ENCODE data around the gene CREB5. TPM values are rescaled to one million over a fixed set of nuclear protein-coding genes. Genes with fewer than 3 reads are reported as not detected.

Gene CREB5
- polyA plus RNA-seq, 1 experiment = 3.9 TPM

DNA sequence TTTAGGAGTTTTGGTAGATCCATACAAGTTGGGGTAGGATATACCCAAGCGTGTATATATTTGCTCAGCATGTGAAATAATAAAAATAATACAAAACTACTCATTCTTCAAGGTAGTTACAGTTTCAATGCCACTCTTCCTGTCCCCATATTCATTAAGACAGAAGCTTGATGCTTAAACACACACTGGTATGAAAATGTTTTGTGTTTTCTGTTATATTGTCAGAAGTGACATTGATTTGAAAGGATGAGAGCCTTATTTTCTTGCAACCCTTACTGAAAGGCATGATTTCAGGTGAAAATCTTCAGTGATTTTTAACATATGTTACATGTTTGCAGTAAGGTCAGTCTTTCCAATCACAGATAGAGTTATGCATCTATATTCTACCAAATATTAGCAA lies 312.2 kb downstream of the CREB5 start:
- ChIA-PET POLR2A (no interaction called here), CTCF (interaction anchor here (1.2 kb wide), 1 partner anchor 39 kb away, joined by 3 read pairs; no protein-coding TSS in a partner anchor)
- no peaks in the 10 kb centered on the region for H3K27me3 ChIP-seq (ENCODE audit: control insufficient read depth, insufficient read depth, low read length)
- DNase-seq (ENCODE audit: low read depth) = no peak
- no peak overlapping the region for H3K4me3 ChIP-seq (ENCODE audit: low read depth, low read length)
- TF ChIP-seq, protein P1, sequence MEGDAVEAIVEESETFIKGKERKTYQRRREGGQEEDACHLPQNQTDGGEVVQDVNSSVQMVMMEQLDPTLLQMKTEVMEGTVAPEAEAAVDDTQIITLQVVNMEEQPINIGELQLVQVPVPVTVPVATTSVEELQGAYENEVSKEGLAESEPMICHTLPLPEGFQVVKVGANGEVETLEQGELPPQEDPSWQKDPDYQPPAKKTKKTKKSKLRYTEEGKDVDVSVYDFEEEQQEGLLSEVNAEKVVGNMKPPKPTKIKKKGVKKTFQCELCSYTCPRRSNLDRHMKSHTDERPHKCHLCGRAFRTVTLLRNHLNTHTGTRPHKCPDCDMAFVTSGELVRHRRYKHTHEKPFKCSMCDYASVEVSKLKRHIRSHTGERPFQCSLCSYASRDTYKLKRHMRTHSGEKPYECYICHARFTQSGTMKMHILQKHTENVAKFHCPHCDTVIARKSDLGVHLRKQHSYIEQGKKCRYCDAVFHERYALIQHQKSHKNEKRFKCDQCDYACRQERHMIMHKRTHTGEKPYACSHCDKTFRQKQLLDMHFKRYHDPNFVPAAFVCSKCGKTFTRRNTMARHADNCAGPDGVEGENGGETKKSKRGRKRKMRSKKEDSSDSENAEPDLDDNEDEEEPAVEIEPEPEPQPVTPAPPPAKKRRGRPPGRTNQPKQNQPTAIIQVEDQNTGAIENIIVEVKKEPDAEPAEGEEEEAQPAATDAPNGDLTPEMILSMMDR (IDR thresholded peaks at IDR 0.05; ENCODE audit: insufficient read depth, low read depth, low read length) = no peak
- H3K36me3 ChIP-seq (ENCODE audit: control insufficient read depth, insufficient read depth, low read length) = no peaks in the 10 kb centered on the region

DNA sequence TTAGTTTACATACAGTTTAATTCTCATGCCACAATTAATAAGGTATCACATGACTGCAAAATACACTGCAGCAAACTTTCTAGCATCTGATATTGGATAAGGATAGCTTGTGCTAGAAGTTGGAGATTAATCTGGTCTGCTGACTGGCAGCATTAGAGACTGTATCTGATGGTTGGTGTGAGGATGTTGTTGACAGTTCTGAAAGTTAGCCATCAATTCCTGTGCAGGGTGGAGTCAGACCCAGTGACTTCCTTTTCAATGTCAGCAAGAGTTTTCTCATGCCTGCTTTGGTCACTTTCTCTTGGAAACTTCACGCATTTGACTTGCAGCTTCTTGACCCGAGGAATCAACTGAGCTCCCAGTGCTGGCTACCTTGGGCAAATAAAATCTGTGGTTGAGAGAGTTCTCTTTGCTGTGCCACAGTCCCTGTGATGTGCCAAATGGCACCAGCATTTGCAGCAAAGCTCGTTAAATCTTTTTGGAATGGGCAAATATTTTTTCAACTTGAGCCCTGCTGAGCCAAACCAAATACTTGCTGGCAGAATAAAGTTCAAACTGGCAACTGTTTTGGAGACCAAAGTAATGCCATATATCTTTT lies 312.8 kb downstream of the CREB5 start:
- Histone ChIP-seq H3K27me3 (ENCODE audit: control insufficient read depth, insufficient read depth, low read length) (no peaks in the 10 kb centered on the region), H3K4me3 (ENCODE audit: low read depth, low read length) (no peak overlapping the region), H3K36me3 (ENCODE audit: control insufficient read depth, insufficient read depth, low read length) (no peaks in the 10 kb centered on the region)
- CTCF ChIA-PET = interaction anchor here (1.2 kb wide), 1 partner anchor 130 kb away, joined by 3 read pairs; no protein-coding TSS in a partner anchor
- POLR2A ChIA-PET = no interaction called here
- DNase-seq (ENCODE audit: low read depth) = no peak
- TF ChIP-seq, protein P1 (IDR thresholded peaks at IDR 0.05; ENCODE audit: insufficient read depth, low read depth, low read length) = no peak

DNA sequence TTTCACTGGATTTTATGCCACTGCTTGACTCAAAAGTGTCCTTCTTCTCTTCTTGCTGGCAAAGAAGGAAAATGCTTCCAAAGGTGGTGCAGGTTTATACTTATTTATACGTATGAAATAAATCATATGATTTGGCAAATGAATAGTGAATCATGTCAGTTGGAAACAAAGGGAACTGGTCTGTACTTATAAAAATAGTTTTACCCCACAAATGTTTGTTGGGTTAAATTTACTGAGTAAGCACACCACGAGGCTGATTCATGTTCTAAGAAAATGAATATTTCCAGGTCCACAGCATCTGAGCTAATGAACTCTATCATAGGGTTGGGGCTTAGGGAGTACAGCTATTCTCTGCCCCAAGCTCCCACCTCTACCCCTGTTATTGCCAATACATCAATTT lies 313.6 kb downstream of the CREB5 start:
- Histone ChIP-seq H3K27me3 (ENCODE audit: control insufficient read depth, insufficient read depth, low read length) (no peaks in the 10 kb centered on the region), H3K4me3 (ENCODE audit: low read depth, low read length) (no peak overlapping the region), H3K36me3 (ENCODE audit: control insufficient read depth, insufficient read depth, low read length) (no peaks in the 10 kb centered on the region)
- DNase-seq (ENCODE audit: low read depth) = no peak
- CTCF ChIA-PET = interaction anchor here (1.2 kb wide), 1 partner anchor 129 kb away, joined by 3 read pairs; no protein-coding TSS in a partner anchor
- POLR2A ChIA-PET = no interaction called here
- TF ChIP-seq, protein P1 (IDR thresholded peaks at IDR 0.05; ENCODE audit: insufficient read depth, low read depth, low read length) = no peak

DNA sequence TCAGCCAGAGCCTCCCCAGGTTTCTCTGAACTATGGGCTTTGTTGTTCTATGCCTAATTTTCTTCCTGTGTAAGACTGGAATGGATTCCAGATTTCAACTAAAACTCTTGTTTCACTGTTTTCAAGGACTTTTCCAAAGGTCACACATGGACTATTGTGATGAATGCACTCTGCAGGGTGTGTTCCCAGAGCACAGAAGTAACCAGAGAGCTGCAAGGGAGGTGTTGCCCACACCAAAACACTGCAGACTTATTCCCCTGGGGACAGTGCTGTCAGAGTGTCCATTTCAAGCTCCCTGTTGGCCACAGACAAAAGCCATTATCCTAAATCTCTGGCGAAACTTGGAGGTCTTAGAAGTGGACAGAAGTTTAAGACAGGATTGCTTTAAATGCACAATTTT lies 314.2 kb downstream of the CREB5 start:
- H3K27me3 ChIP-seq (ENCODE audit: control insufficient read depth, insufficient read depth, low read length) = no peaks in the 10 kb centered on the region
- no peak for DNase-seq (ENCODE audit: low read depth)
- no peak overlapping the region for H3K4me3 ChIP-seq (ENCODE audit: low read depth, low read length)
- H3K36me3 ChIP-seq (ENCODE audit: control insufficient read depth, insufficient read depth, low read length) = no peaks in the 10 kb centered on the region
- ChIA-PET POLR2A (no interaction called here), CTCF (interaction anchor here (1.2 to 1.5 kb wide), 2 partner anchors 128 to 338 kb away, joined by 3 read pairs; no protein-coding TSS in a partner anchor)
- TF ChIP-seq, protein P1 (IDR thresholded peaks at IDR 0.05; ENCODE audit: insufficient read depth, low read depth, low read length) = no peak

DNA sequence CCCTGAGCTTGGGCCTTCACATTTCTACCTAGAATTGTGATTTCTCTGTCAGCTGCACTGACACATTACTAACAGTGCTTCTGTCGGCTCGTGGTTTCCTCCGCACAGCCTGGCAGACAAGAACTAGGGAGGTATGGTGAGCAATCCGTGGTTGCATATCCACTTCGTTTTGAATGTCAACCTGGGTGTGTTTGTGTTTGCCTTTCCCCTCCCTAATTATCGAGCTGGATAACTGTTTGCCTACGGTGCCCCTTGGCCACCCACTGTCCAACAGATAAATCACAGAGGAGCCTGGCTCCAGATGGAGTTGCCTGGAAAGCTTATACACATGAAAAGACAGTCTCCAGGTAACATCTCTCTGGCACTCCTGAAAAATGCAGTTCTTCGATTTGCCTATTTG lies 317.0 kb downstream of the CREB5 start:
- no peak for DNase-seq (ENCODE audit: low read depth)
- H3K4me3 ChIP-seq (ENCODE audit: low read depth, low read length) = no peak overlapping the region
- ChIA-PET POLR2A (no interaction called here), CTCF (interaction anchor here (0.5 to 1.2 kb wide), 2 partner anchors 18 to 95 kb away, joined by 3 read pairs; no protein-coding TSS in a partner anchor)
- TF ChIP-seq, protein P1 (IDR thresholded peaks at IDR 0.05; ENCODE audit: insufficient read depth, low read depth, low read length) = no peak
- no peaks in the 10 kb centered on the region for H3K27me3 ChIP-seq (ENCODE audit: control insufficient read depth, insufficient read depth, low read length)
- no peaks in the 10 kb centered on the region for H3K36me3 ChIP-seq (ENCODE audit: control insufficient read depth, insufficient read depth, low read length)

All from BJ (cell line).